G401.6 (cell line): ENCODE measurements around the gene ITIH1.

Source experiments
- FAIRE-seq: peaks from 2 replicates; lab custom pipeline; 2012; peaks lifted over from hg19 to GRCh38; lab: Jason Lieb, UNC

The ITIH1 gene

GRCh38 chr3:52816199-52816598 lies 38.8 kb downstream of the ITIH1 start:
- no peak for FAIRE-seq

- no peak for FAIRE-seq
Observed at GRCh38 chr3:52816654-52817053, 39.3 kb downstream of the ITIH1 start.

- no peak for FAIRE-seq
Observed at GRCh38 chr3:52817221-52817620, 39.8 kb downstream of the ITIH1 start.

GRCh38 chr3:52817860-52818259 lies 40.5 kb downstream of the ITIH1 start:
- FAIRE-seq: no peak

GRCh38 chr3:52819936-52820335 lies 42.5 kb downstream of the ITIH1 start:
- FAIRE-seq: no peak

- no peak for FAIRE-seq
Observed at GRCh38 chr3:52820736-52821135, 43.3 kb downstream of the ITIH1 start.

GRCh38 chr3:52822363-52822762 lies 45.0 kb downstream of the ITIH1 start:
- no peak for FAIRE-seq

GRCh38 chr3:52824037-52824436 lies 46.6 kb downstream of the ITIH1 start:
- no peak for FAIRE-seq

- FAIRE-seq: no peak
Observed at GRCh38 chr3:52827441-52827840, 50.0 kb downstream of the ITIH1 start.

- FAIRE-seq: no peak
Observed at GRCh38 chr3:52827866-52828376, 50.5 kb downstream of the ITIH1 start.

GRCh38 chr3:52829482-52829881 lies 52.1 kb downstream of the ITIH1 start:
- no peak for FAIRE-seq

GRCh38 chr3:52829906-52830463 lies 52.6 kb downstream of the ITIH1 start:
- FAIRE-seq: no peak

GRCh38 chr3:52830535-52831258 lies 53.3 kb downstream of the ITIH1 start, which contains the start of gene ITIH4:
Gene ITIH4, minus strand, starts transcription at chr3:52830672. Its CDS starts 30 bp downstream, at chr3:52830642.
- FAIRE-seq: no peak

- FAIRE-seq: no peak
Observed at GRCh38 chr3:52831500-52832301, 54.3 kb downstream of the ITIH1 start.

GRCh38 chr3:52833202-52833601 lies 55.8 kb downstream of the ITIH1 start:
- no peak for FAIRE-seq

- FAIRE-seq: no peak
Observed at GRCh38 chr3:52834871-52835501, 57.6 kb downstream of the ITIH1 start, which contains the start of gene MUSTN1. Gene MUSTN1, minus strand, starts transcription at chr3:52835019. Its CDS starts 71 bp downstream, at chr3:52834948.

- FAIRE-seq: no peak
Observed at GRCh38 chr3:52835766-52836470, 58.5 kb downstream of the ITIH1 start.

GRCh38 chr3:52836471-52836845 lies 59.1 kb downstream of the ITIH1 start:
- FAIRE-seq: no peak

GRCh38 chr3:52836986-52837385 lies 59.6 kb downstream of the ITIH1 start:
- FAIRE-seq: no peak

- no peak for FAIRE-seq
Observed at GRCh38 chr3:52838561-52839267, 61.3 kb downstream of the ITIH1 start.

GRCh38 chr3:52839268-52839575 lies 61.8 kb downstream of the ITIH1 start:
- FAIRE-seq: no peak
